Naive thymus-derived CD8-positive, alpha-beta T cell (primary cell): ENCODE measurements around the gene AUTS2. TPM values are rescaled to one million over a fixed set of nuclear protein-coding genes. Genes with fewer than 3 reads are reported as not detected.

Experiments used
- ATAC-seq, 2 donors: fragments of 150-1000 bp; cut with Tn5 transposase in 1 of 2; sonication (Bioruptor Pico), chemical (Tn5 transposase) in 1 of 2; 1 replicate in 1 of 2; 2 replicates in 1 of 2; pipeline ENCODE4 v1.10.0; 2021; ENCODE audit warnings: mild to moderate bottlenecking in 2 of 2, moderate library complexity in 2 of 2
- POLR2A ChIA-PET: fragments of 350-600 bp; sonication (Branson Sonifier 250); formaldehyde crosslinking; loops from one replicate; lab custom pipeline; 2021; ENCODE audit warnings: antibody characterized with exemption; lab: Charles Lee
- DNase-seq, 10 donors: peaks; one replicate each; pipeline versions ENCODE4 v3.0.0 to v3.0.0-alpha.2; 2020 to 2022
- H3K27ac Mint-ChIP-seq, 10 donors: one replicate each; pipeline ENCODE4 v1.8.0; 2020 to 2022; ENCODE audit warnings: mild to moderate bottlenecking in 10 of 10, mixed read lengths in 10 of 10, moderate library complexity in 4 of 10, inconsistent platforms in 1 of 10
- H3K27me3 Mint-ChIP-seq, 5 donors: one replicate each; pipeline ENCODE4 v1.8.0; 2021 to 2022; ENCODE audit warnings: mixed read lengths in 5 of 5
- H3K36me3 Mint-ChIP-seq, 3 donors: one replicate each; pipeline ENCODE4 v1.8.0; 2020 to 2022; ENCODE audit warnings: mixed read lengths in 3 of 3, mild to moderate bottlenecking in 2 of 3, inconsistent platforms in 1 of 3
- H3K4me1 Mint-ChIP-seq, 4 donors: one replicate each; pipeline ENCODE4 v1.8.0; 2021 to 2022; ENCODE audit warnings: mixed read lengths in 4 of 4
- H3K4me3 Mint-ChIP-seq, 10 donors: one replicate each; pipeline ENCODE4 v1.8.0; 2020 to 2022; ENCODE audit warnings: mild to moderate bottlenecking in 10 of 10, mixed read lengths in 10 of 10, moderate library complexity in 6 of 10, inconsistent platforms in 1 of 10
- H3K9me3 Mint-ChIP-seq, 9 donors: one replicate each; pipeline ENCODE4 v1.8.0; 2020 to 2022; ENCODE audit warnings: mixed read lengths in 9 of 9, mild to moderate bottlenecking in 3 of 9, inconsistent platforms in 1 of 9, moderate library complexity in 1 of 9
- polyA plus RNA-seq, 3 donors: library from polyadenylated mRNA; unstranded; fragments of 300-500 nt; fragmentation: Illumina TruSeq; gene quantifications; one replicate each; pipeline ENCODE4 v1.2.3, GENCODE V29; 2021
- total RNA-seq, 8 experiments: library from RNA in 2 of 8; stranded (reverse) in 2 of 8; gene quantifications; one replicate each; pipeline ENCODE4 v1.2.3 and lab custom pipeline; 2021 to 2026

Gene AUTS2
- total and polyA plus RNA-seq, 5 experiments from 2014 or later: 0.36 to 4.6 (median 3.0) TPM

DNA sequence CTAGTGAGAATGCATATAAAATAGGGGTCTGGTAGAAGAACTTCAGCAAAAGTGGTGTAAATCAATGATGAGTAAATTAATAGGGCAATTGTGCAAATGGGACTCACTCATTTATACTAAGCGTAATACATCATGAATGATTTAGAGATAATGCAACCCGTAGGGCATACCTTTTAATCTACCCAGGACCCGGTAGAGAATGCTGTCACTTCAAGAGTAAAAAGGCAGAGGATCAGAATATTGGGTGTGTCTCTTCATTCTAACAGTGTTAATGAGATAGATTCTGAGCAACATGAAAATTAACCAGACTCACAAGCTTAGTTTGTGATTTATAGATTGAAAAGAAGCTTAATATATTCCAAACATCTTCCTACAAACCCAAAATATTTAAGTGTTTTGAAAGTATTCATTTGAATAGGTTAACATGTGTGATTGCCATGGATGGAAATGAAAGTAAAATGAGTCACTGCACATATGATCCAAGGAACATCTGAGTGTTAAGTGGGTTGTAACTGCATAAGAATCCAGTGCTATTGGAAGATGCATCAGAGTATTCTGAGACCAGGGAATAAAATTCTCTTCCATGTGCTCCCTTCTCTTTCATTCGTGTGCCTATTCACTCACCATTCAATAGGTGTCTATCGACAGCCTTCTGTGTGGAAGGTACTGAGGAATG lies 690.6 kb downstream of the AUTS2 start:
- H3K9me3 Mint-ChIP-seq: peaks cover 0 to 2% (median 0%) of the 10 kb centered on the region in 9 donors
- no peaks in the 10 kb centered on the region for H3K36me3 Mint-ChIP-seq
- POLR2A ChIA-PET: no interaction called here
- no peak overlapping the region for H3K27ac Mint-ChIP-seq
- no peak overlapping the region for H3K4me3 Mint-ChIP-seq
- DNase-seq (no peak), ATAC-seq (no peak)
- H3K4me1 Mint-ChIP-seq: no peaks in the 10 kb centered on the region
- H3K27me3 Mint-ChIP-seq: no peaks in the 10 kb centered on the region

DNA sequence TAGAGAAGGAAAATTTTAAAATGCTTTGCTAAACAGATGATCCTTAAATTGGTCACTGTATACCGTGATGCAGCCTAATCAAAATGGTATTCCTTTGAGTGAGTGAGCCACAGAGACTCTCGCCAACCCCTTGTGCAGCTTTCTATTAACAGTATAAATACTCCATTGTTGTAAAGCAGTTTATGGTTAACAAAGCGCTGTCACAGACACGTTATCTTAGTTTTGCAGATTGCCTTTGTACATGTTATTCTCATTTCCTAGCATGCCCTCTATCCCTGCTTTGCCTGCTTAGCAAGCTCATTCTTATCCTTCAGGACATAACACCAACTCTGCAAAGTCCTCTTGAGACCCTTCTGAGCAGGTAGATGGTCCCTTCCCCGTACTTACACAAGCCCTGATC lies 694.4 kb downstream of the AUTS2 start:
- no peak overlapping the region for H3K4me3 Mint-ChIP-seq
- H3K4me1 Mint-ChIP-seq: no peaks in the 10 kb centered on the region
- peaks cover 0 to 2% (median 0%) of the 10 kb centered on the region in 9 donors for H3K9me3 Mint-ChIP-seq
- no peaks in the 10 kb centered on the region for H3K36me3 Mint-ChIP-seq
- ATAC-seq: no peak
- H3K27ac Mint-ChIP-seq: no peak overlapping the region
- DNase-seq: no peak
- H3K27me3 Mint-ChIP-seq: peaks cover 0 to 2% (median 0%) of the 10 kb centered on the region in 5 donors
- POLR2A ChIA-PET: no interaction called here

DNA sequence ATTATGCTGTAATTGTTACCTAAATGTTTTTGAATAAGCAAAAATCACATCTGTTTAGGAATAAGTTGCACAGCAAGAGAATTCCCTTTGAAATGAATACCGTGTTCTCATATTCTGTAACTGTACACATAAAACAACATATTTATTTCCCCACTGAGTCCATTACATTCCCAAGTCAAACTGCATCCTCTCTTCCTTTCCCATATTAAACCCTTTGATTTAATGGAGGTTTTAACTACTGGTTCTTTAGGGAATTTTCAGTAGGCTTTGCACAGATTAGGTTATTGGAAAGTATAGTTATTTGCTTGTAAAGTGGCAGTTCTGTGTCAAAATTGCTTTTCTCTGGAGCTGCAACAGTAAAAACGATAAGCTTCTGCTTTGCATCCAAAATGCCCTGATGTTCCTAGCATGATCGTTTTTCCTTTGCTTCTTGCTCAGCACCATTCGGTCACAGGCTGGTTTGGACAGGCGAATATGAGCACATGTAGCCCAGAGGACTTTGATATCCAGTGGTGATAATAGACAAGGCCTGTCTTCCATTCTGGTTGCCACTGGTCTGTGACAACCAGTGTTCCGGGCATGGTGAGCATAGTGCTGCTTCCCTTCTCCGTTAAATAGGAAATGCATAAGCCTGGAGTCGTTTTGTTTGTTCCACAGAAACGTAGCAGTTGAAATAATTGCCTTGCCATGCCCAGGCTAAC lies 696.1 kb downstream of the AUTS2 start:
- H3K9me3 Mint-ChIP-seq: no peaks in the 10 kb centered on the region
- POLR2A ChIA-PET: no interaction called here
- no peak overlapping the region for H3K27ac Mint-ChIP-seq
- H3K4me1 Mint-ChIP-seq: no peaks in the 10 kb centered on the region
- no peak overlapping the region for H3K4me3 Mint-ChIP-seq
- DNase-seq (no peak), ATAC-seq (no peak)
- no peaks in the 10 kb centered on the region for H3K36me3 Mint-ChIP-seq
- peaks cover 0 to 2% (median 0%) of the 10 kb centered on the region in 5 donors for H3K27me3 Mint-ChIP-seq

DNA sequence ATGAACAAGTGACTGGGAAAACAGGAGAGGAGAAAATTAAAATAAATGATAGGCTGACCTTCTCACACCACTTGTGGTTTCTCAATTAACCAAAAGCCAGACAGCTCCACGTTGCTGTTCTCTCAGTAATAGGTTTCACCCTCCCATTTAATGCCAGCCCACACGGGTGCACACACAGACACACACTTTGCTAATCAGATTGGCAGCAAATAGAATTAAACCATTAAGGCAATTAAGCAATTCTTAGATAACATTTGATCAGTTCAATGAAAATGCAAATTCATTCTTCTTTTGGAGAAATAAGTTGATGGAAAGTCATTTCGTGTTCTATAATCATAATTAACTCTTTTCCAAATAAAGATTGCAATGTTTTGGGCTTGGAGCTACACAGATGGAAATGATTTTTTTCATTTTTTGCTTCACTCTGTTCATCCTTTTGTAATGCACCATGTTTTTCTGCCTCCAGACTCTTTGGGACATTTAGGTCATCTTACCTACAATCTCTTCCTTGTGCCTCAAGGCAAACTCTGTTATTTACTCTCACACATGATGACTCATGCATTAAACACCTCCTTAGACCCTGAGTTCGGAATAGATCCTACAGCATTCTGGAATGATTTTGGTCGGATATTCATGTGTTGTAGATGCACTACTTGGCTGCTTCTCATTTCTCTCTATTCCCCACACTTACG lies 700.7 kb downstream of the AUTS2 start:
- Mint-ChIP-seq H3K36me3 (no peaks in the 10 kb centered on the region), H3K9me3 (no peaks in the 10 kb centered on the region), H3K27me3 (peaks cover 0 to 2% (median 0%) of the 10 kb centered on the region in 5 donors), H3K4me1 (peaks cover 6 to 17% (median 10%) of the 10 kb centered on the region in 4 donors), H3K4me3 (no peak overlapping the region), H3K27ac (no peak overlapping the region)
- POLR2A ChIA-PET: no interaction called here
- ATAC-seq (no peak), DNase-seq (no peak)

DNA sequence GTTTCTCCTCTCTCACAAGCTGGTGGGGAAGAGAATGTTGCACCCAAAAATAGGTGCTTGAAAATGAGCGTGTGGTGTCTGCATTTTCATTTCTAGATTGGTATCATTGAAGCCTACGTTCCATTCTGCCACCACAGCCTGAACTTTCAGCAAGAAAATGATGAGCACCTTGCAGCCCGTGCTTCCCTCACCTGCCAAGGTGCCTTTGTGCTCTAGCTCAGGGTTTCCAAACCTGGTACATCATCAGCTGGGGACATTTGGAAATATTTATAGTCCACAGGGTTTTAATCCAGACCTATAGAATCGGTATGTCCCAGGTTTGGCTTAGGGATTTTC lies 701.2 kb downstream of the AUTS2 start:
- H3K27ac Mint-ChIP-seq: no peak overlapping the region
- H3K36me3 Mint-ChIP-seq: no peaks in the 10 kb centered on the region
- ATAC-seq (no peak), DNase-seq (no peak)
- peaks cover 6 to 17% (median 11%) of the 10 kb centered on the region in 4 donors for H3K4me1 Mint-ChIP-seq
- no peaks in the 10 kb centered on the region for H3K9me3 Mint-ChIP-seq
- peaks cover 0 to 3% (median 0%) of the 10 kb centered on the region in 5 donors for H3K27me3 Mint-ChIP-seq
- no peak overlapping the region for H3K4me3 Mint-ChIP-seq
- POLR2A ChIA-PET: no interaction called here

DNA sequence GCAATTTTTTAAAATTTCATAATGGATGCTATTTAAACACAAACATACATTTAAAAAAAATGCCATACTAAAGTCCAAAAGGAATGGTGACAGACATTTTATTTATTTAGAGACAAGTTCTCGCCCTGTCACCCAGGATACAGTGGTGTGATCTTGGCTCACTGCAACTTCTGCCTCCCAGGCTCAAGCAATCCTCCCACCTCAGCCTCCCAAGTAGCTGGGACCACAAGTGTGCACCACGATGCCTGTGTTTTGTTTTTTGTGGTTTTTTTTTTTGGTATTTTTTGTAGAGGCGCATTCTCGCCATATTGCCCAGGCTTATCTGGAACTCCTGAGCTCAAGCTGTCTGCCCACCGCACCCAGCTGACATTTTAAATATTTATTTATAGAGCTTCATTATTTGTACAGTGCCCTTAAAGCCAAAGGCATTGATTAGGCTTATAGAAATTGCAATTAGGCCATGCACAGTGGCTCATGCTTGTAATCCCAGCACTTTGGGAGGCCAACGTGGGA lies 703.5 kb downstream of the AUTS2 start:
- Mint-ChIP-seq H3K27me3 (peaks cover 0 to 3% (median 0%) of the 10 kb centered on the region in 5 donors), H3K27ac (no peak overlapping the region), H3K4me1 (peaks cover 6 to 17% (median 11%) of the 10 kb centered on the region in 4 donors), H3K36me3 (no peaks in the 10 kb centered on the region), H3K4me3 (peak overlapping the region in 2 of 10 donors; percentile 15 to 39), H3K9me3 (peaks cover 0 to 3% (median 0%) of the 10 kb centered on the region in 9 donors)
- POLR2A ChIA-PET: no interaction called here
- ATAC-seq (no peak), DNase-seq (no peak)

DNA sequence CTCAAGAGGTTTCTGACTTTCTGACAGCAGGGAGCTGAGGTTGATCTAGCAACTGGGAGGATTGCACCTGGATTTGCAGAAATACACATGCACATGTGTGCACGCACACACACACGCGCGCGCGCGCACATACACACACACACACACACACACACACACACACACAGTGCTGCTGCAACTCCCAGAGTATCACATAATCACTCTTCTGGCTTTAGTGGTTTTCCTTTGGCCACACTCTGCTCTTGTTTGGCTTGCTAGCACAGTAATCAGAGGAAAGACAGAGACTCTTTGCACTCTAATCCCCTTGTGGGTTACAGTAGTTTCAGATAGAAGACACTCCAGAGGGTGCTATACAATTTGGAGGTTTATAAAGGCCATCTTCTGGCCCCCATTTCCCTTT lies 705.0 kb downstream of the AUTS2 start:
- Mint-ChIP-seq H3K27ac (no peak overlapping the region), H3K36me3 (no peaks in the 10 kb centered on the region), H3K4me3 (no peak overlapping the region), H3K4me1 (peaks cover 9 to 25% (median 22%) of the 10 kb centered on the region in 4 donors), H3K9me3 (peaks cover 0 to 3% (median 0%) of the 10 kb centered on the region in 9 donors), H3K27me3 (peaks cover 0 to 1% (median 0%) of the 10 kb centered on the region in 5 donors)
- POLR2A ChIA-PET: no interaction called here
- ATAC-seq: no peak
- DNase-seq: no peak

DNA sequence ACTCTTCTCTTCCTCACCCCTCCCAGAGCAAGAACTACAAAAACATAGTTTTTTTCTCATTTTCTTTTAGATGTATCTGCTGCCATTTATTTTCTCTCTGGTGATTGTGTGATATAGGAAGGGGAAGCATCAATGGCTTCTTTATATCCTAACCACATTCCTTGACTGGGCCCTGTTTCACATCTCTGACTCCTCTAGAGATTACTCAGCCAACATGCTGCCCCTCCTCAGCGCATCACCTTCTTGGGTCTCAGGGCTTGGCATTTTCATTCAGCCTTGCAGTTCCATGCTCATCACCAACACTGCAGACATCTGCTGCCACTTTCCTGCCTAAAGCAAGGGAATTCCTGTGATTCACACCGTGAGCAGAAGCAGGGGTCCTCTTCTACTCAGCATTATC lies 705.5 kb downstream of the AUTS2 start:
- POLR2A ChIA-PET: no interaction called here
- Mint-ChIP-seq H3K27me3 (peaks cover 0 to 1% (median 0%) of the 10 kb centered on the region in 5 donors), H3K27ac (no peak overlapping the region), H3K9me3 (peaks cover 0 to 3% (median 0%) of the 10 kb centered on the region in 9 donors), H3K36me3 (no peaks in the 10 kb centered on the region), H3K4me1 (peaks cover 9 to 25% (median 22%) of the 10 kb centered on the region in 4 donors), H3K4me3 (no peak overlapping the region)
- DNase-seq (no peak), ATAC-seq (no peak)

DNA sequence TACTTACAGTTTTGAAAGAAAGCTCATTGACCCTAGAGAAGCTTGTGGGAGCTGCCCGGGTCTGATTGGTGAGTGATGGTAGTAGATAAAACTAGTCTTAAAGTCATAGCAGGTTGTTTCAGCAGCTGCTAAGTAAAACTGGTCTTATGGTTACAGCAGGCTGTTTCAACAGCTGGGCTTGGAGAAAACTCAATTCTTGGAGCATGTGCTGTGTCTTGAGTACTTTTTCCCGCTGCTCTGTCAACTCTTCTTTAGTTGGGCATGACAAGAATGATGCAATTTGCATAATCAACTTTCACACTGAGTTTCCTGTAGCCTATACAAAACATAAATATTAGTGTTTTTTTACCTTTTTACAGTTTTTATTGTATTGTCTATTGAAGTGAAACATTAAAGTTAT lies 707.9 kb downstream of the AUTS2 start:
- H3K4me3 Mint-ChIP-seq: no peak overlapping the region
- peaks cover 0 to 4% (median 0%) of the 10 kb centered on the region in 9 donors for H3K9me3 Mint-ChIP-seq
- no peak for ATAC-seq
- H3K27me3 Mint-ChIP-seq: peaks cover 0 to 1% (median 0%) of the 10 kb centered on the region in 5 donors
- H3K27ac Mint-ChIP-seq: no peak overlapping the region
- H3K4me1 Mint-ChIP-seq: peaks cover 9 to 25% (median 22%) of the 10 kb centered on the region in 4 donors
- H3K36me3 Mint-ChIP-seq: no peaks in the 10 kb centered on the region
- POLR2A ChIA-PET: no interaction called here
- no peak for DNase-seq

DNA sequence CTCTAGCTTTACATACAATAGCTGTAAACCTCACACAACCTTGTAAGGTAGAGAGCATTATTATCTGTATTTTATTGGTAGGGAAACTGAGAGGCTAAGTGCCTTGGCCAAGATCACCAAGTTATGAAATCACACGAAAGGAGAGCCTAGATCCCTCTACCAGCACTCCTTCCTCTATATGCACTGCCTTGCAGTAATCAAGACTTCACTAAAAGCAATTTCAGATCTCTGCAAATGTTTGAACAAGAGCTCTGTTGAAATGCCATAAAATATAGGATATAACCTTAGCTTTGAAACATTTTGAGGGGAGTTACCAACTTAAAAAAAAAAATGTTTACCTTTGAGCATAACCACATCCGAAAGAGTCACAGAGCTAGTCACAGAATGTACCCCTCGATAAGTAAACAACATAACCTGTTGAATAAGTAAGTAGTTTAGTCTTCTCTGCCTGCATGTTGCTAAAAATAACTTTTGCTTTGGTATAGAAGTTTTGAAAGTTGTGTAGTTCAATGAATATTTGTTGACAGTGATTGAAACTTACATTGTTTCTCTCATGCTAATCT lies 709.4 kb downstream of the AUTS2 start:
- peak; percentile 41 to 83 for ATAC-seq
- H3K4me1 Mint-ChIP-seq: peaks cover 7 to 28% (median 23%) of the 10 kb centered on the region in 4 donors
- POLR2A ChIA-PET: no interaction called here

DNA sequence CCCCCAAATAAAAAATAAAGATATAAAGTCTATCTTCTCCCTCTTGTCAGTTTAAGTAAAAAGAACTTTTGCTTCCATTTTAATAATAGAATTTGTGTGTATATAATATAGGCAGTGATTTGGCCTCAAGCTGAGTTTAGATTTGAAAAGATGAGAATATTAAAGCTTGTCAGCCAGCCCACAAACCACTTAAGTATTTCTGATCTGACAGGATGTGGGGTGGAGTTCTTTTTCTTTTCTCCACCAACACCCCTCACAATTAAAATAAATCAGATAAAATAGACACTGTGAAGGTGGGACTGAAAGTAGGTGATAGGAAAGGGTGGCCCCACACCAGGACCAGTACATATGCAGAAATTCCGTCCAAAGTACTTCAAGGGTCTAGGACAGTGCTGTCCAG lies 714.1 kb downstream of the AUTS2 start:
- peak overlapping the region in 9 of 10 donors; percentile 9 to 76 (median 41) for H3K4me3 Mint-ChIP-seq
- peak overlapping the region in 6 of 10 donors; percentile 30 to 80 (median 58) for H3K27ac Mint-ChIP-seq
- POLR2A ChIA-PET: no interaction called here
- DNase-seq: peak in 3 of 10 donors; percentile 24 to 62 (median 52)
- no peaks in the 10 kb centered on the region for H3K27me3 Mint-ChIP-seq
- H3K9me3 Mint-ChIP-seq: peaks cover 0 to 8% (median 0%) of the 10 kb centered on the region in 9 donors
- H3K36me3 Mint-ChIP-seq: no peaks in the 10 kb centered on the region
- peaks cover 4 to 30% (median 22%) of the 10 kb centered on the region in 4 donors for H3K4me1 Mint-ChIP-seq
- ATAC-seq: peak in 1 of 2 donors; percentile 57

More for the DNA sequence above, 709.4 kb downstream of the AUTS2 start:
- Mint-ChIP-seq H3K36me3 (no peaks in the 10 kb centered on the region), H3K9me3 (peaks cover 0 to 4% (median 0%) of the 10 kb centered on the region in 9 donors), H3K27ac (peak overlapping the region in 8 of 10 donors; percentile 46 to 90 (median 74)), H3K4me3 (peak overlapping the region in 7 of 10 donors; percentile 1 to 74 (median 23)), H3K27me3 (peaks cover 0 to 1% (median 0%) of the 10 kb centered on the region in 5 donors)
- DNase-seq: peak in 3 of 10 donors; percentile 28 to 73 (median 69)

DNA sequence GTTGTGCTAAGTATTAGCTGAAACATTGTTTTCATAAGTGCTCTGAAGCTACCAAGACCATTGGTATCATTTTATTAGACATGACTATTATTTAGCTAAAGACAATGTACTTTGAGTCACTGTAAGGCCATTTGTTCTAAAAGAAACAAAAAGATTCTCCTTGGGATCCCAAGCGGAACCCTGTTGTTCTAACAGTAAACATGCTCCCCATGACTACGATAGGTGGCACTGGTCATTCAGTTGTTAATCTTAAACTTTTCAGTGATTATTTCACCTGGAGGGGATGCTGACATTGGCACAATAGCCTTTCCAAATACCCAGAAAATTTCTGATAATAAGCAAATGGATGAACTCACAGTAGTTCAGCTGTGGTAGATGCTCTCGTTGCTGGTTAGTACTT lies 715.0 kb downstream of the AUTS2 start:
- Mint-ChIP-seq H3K27me3 (no peaks in the 10 kb centered on the region), H3K9me3 (peaks cover 0 to 8% (median 0%) of the 10 kb centered on the region in 9 donors), H3K4me1 (peaks cover 4 to 34% (median 23%) of the 10 kb centered on the region in 4 donors), H3K27ac (no peak overlapping the region), H3K4me3 (no peak overlapping the region), H3K36me3 (no peaks in the 10 kb centered on the region)
- POLR2A ChIA-PET: no interaction called here
- no peak for ATAC-seq
- DNase-seq: no peak
